ENCODE data around the gene NUBP1.

The NUBP1 gene

GRCh38 chr16:10808850-10809249, 65.2 kb downstream of the NUBP1 start:
- DNase-seq, result no peak

GRCh38 chr16:10809706-10810105, 66.1 kb downstream of the NUBP1 start:
- DNase-seq, result no peak

GRCh38 chr16:10812312-10813098, 68.9 kb downstream of the NUBP1 start:
- no peak for DNase-seq

GRCh38 chr16:10813099-10813455, 69.4 kb downstream of the NUBP1 start:
- DNase-seq, result no peak

- DNase-seq, result no peak
Measured at GRCh38 chr16:10817514-10817913, 73.9 kb downstream of the NUBP1 start.

GRCh38 chr16:10817963-10818941, 74.6 kb downstream of the NUBP1 start, which contains the start of gene TVP23A:
TSS of gene TVP23A (minus strand) at chr16:10818794. CDS start at chr16:10818493, 301 bp downstream.
- no peak for DNase-seq
